ENCODE results near the gene PCBD1.

DNA sequence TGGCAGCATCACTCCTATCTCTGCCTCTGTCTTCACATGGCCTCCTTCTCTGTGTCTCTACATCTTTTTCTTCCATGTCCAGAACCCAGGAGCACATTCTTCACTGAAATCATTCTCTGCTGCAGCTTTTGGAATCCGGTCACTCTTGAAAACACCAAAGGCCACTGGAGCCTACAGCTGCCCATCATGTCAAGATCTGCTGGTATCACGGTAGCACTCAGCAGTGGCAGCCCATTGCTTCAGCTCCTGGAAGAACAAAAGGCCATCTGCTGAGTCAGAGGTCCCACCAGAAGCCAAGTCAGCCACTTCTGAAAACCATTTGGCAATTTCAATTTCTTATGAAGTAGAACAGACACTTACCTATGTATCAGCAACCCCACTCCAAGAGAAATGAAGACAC lies 6.1 kb upstream of the PCBD1 start:
- TF ChIP-seq CTCF (conservative IDR thresholded peaks at IDR 0.05): no peak
- TF ChIP-seq EZH2 (IDR thresholded peaks at IDR 0.05; ENCODE audit: low read depth): no peak
